ENCODE results near the gene MESP2.

DNA sequence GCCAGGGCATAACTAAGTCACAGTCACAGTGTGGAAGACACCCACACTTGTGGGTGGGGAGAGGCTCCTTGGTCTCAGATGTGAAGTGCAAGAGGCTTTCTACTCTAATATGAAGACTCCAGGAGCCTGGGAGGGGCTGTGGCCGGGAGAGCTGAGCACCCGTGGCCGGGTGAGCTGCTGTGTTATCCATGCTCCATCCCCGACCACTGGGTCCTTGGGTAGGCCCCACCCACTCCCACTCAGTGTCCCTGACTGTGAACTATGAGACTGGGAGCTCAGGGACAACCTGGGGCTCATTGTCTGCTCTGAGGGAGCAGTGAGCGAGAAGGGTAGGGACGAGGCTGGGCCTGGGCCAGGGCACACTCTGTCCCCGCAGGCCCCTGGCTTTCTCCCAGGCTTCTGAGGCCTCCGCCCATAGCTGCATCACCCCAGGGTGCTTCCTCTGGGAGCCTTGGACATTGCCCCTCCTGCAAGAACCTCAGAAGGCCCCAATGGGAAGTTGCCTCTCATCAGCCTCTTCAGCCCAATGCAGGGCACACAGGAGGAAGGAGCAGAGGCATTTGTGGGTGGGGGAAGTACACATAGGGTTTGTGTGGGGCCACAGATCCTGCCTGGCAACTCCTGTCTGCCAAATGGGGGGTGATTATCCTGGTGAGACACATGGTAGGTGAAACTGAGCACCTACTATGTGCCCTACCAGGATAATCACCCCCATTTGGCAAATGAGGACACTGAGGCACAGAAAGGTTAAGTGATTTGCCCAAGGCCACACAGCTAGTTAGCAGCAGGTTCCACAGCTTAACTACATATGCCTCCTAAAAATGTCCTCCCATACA is 36.1 kb downstream of the MESP2 start:
- TF ChIP-seq EZH2phosphoT487 (IDR thresholded peaks at IDR 0.05; ENCODE audit: insufficient read depth, low read depth) (no peak), EZH2 (IDR thresholded peaks at IDR 0.05; ENCODE audit: insufficient read depth, poor library complexity, severe bottlenecking) (no peak)

All from GM23248 (cell line).